Activated CD8-positive, alpha-beta T cell treated with anti-CD3 and anti-CD28 coated beads, Interleukin-2, amount 10 ng/mL, durations not matched to agents 7 days and 5 days (primary cell): ENCODE data around the gene ZNF665. TPM values are rescaled to one million over a fixed set of nuclear protein-coding genes. Genes with fewer than 3 reads are reported as not detected.
A peak's percentile ranks its signal among the peaks of the same experiment; 100 is the strongest.
"Not testable (repeated sequence)": the region's sequence is repeated elsewhere in the genome, so short reads cannot be mapped to it uniquely, and the experiment has no call there.

Source experiments
- ATAC-seq: fragments of 150-1000 bp; cut with Tn5 transposase; one replicate; pipeline ENCODE4 v1.10.0; 2021; ENCODE audit warnings: moderate library complexity
- CTCF ChIA-PET: fragments of 350-600 bp; sonication (Branson Sonifier 250); formaldehyde crosslinking; loops from one replicate; lab custom pipeline; 2021; ENCODE audit warnings: antibody characterized with exemption; lab: Charles Lee
- POLR2A ChIA-PET: fragments of 350-600 bp; sonication (Branson Sonifier 250); formaldehyde crosslinking; loops from one replicate; lab custom pipeline; 2021; ENCODE audit warnings: antibody characterized with exemption; lab: Charles Lee
- DNase-seq: peaks from one replicate; pipeline ENCODE4 v3.0.0-alpha.2; 2020
- H3K27ac Mint-ChIP-seq: one replicate; pipeline ENCODE4 v1.8.0; 2021; ENCODE audit warnings: mild to moderate bottlenecking, mixed read lengths
- H3K27me3 Mint-ChIP-seq: one replicate; pipeline ENCODE4 v1.8.0; 2021; ENCODE audit warnings: low read depth, mixed read lengths
- H3K36me3 Mint-ChIP-seq: one replicate; pipeline ENCODE4 v1.8.0; 2021; ENCODE audit warnings: low read depth, mixed read lengths
- H3K4me1 Mint-ChIP-seq: one replicate; pipeline ENCODE4 v1.8.0; 2021; ENCODE audit warnings: low read depth, mixed read lengths
- H3K4me3 Mint-ChIP-seq: one replicate; pipeline ENCODE4 v1.8.0; 2021; ENCODE audit warnings: mild to moderate bottlenecking, mixed read lengths
- H3K9me3 Mint-ChIP-seq: one replicate; pipeline ENCODE4 v1.8.0; 2022; ENCODE audit warnings: mixed read lengths; ENCODE audit not compliant: insufficient read depth
- total RNA-seq, 2 experiments: library from RNA; stranded (reverse); gene quantifications; one replicate each; pipeline ENCODE4 v1.2.3, GENCODE V29; 2021

Gene ZNF665
- total RNA-seq, 2 experiments from 2014 or later = 4.9 to 5.9 TPM

DNA sequence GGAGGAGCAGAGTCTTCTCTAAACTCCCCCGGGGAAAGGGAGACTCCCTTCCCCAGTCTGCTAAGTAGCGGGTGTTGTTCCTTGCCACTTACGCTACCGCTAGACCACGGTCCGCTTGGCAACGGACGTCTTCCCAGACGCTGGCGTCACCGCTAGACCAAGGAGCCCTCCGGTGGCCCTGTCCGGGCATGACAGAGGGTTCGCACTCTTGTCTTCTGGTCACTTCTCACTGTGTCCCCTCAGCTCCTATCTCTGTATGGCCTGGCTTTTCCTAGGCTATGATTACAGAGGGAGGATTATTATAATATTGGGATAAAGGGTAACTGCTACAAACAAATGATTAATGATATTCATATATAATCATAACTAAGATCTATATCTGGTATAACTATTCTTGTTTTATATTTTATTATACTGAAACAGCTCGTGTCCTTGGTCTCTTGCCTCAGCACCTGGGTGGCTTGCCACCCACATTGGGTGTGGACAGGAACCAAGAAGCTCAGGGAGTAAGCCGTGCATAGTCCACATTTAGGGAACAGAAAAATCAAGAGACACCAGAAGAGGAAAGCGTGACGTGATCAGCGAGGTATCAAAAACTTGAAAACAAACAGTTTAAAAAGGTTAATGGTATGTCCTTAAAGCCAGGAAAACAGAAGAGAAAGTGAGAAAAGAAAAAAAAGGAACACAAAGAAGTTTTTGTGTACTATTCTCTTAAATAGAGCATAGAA lies 7.8 kb downstream of the ZNF665 start:
- H3K27me3 Mint-ChIP-seq, H3K4me1 Mint-ChIP-seq: not testable (repeated sequence)
- peaks cover 46% of the 10 kb centered on the region for H3K36me3 Mint-ChIP-seq

DNA sequence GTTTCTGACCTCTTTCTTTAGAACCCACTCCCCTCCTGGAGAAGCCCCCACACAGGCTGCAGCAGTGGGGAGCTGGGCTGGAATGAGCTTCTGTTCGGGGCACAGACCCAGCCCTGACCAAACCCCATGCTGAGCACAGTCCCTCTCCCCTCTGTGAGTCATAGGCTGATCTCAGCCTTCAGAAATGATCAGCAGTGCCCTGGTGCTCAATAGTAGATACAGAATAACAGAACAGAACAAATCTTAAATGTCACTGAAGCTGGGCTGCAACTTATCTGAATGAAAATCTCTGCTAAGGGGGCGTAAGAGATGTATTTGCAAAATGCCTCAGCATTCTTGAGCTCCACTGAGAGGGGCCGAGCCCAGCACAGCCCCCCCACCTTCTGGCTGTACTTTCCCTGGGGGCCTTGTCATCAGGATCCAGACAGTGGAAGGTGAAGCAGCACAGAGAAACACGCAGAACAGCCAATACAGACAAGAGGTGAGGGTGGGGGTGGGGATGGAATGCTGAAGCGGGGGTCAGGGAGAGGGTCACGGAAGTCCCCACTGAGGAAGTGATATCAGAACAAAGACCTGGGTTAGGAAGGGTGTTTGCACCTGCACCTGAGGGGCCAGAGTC lies 9.9 kb downstream of the ZNF665 start:
- Mint-ChIP-seq H3K9me3 (peaks cover 24% of the 10 kb centered on the region), H3K27ac (no peak overlapping the region), H3K4me1 (no peaks in the 10 kb centered on the region), H3K27me3 (no peaks in the 10 kb centered on the region), H3K36me3 (peaks cover 53% of the 10 kb centered on the region), H3K4me3 (no peak overlapping the region)
- ATAC-seq (no peak), DNase-seq (no peak)
- POLR2A ChIA-PET = no interaction called here
- CTCF ChIA-PET = interaction anchor here (0.5 kb wide), 1 partner anchor 118 kb away, joined by 3 read pairs; no protein-coding TSS in a partner anchor

More for the DNA sequence above, 7.8 kb downstream of the ZNF665 start:
- H3K9me3 Mint-ChIP-seq = peaks cover 20% of the 10 kb centered on the region
- H3K4me3 Mint-ChIP-seq, CTCF ChIA-PET, POLR2A ChIA-PET, ATAC-seq, H3K27ac Mint-ChIP-seq, DNase-seq: not testable (repeated sequence)

DNA sequence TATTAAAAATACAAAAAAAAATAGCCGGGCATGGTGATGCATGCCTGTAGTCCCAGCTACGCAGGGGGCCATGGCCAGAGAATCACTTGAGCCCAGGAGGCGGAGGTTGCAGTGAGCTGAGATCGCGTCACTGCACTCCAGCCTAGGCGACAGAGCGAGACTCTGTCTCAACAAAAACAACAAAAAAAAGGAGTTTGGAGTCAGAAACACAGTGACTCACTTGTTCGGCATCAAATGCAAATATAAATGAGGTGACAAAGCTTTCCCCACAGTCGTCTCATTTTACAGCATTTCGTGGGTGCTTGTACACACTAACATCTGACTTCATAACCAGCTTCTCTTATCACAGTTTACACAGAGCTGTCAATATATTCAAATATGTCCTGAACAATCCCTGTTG lies 11.0 kb downstream of the ZNF665 start:
- H3K36me3 Mint-ChIP-seq = peaks cover 58% of the 10 kb centered on the region
- DNase-seq (no peak), ATAC-seq (no peak)
- no peaks in the 10 kb centered on the region for H3K27me3 Mint-ChIP-seq
- H3K27ac Mint-ChIP-seq = no peak overlapping the region
- H3K4me3 Mint-ChIP-seq = no peak overlapping the region
- H3K4me1 Mint-ChIP-seq = no peaks in the 10 kb centered on the region
- ChIA-PET CTCF (no interaction called here), POLR2A (no interaction called here)
- peaks cover 24% of the 10 kb centered on the region for H3K9me3 Mint-ChIP-seq

- H3K27me3 Mint-ChIP-seq = no peaks in the 10 kb centered on the region
- H3K9me3 Mint-ChIP-seq = peaks cover 34% of the 10 kb centered on the region
- H3K4me3 Mint-ChIP-seq = no peak overlapping the region
- POLR2A ChIA-PET = no interaction called here
- no peaks in the 10 kb centered on the region for H3K4me1 Mint-ChIP-seq
- H3K36me3 Mint-ChIP-seq = peaks cover 64% of the 10 kb centered on the region
- CTCF ChIA-PET = no interaction called here
- no peak for DNase-seq
- no peak overlapping the region for H3K27ac Mint-ChIP-seq
- ATAC-seq = no peak
Measured at GRCh38 chr19:53177986-53178385, 15.2 kb downstream of the ZNF665 start.

DNA sequence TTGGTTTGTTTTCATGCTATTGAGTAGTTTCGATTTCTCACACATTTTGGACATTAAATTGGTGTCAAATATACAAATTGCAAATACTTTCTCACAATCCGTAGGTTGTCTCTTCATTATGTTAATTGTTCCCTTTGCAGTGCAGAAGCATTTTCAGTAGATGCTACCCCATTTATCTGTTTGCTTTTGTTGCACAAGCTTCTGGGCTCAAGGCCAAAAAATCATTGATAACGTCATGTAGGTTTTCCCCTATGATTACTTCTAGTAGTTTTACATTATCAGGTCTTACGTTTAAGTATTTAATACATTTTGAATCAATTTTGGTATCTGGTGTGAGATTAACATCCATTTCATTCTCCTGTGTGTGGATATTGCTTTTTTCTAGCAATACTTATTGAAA lies 20.3 kb downstream of the ZNF665 start:
- ATAC-seq (no peak), DNase-seq (no peak)
- Mint-ChIP-seq H3K27ac (no peak overlapping the region), H3K9me3 (peaks cover 34% of the 10 kb centered on the region), H3K4me3 (no peak overlapping the region), H3K27me3 (no peaks in the 10 kb centered on the region), H3K36me3 (peaks cover 38% of the 10 kb centered on the region), H3K4me1 (no peaks in the 10 kb centered on the region)
- ChIA-PET POLR2A (no interaction called here), CTCF (no interaction called here)

DNA sequence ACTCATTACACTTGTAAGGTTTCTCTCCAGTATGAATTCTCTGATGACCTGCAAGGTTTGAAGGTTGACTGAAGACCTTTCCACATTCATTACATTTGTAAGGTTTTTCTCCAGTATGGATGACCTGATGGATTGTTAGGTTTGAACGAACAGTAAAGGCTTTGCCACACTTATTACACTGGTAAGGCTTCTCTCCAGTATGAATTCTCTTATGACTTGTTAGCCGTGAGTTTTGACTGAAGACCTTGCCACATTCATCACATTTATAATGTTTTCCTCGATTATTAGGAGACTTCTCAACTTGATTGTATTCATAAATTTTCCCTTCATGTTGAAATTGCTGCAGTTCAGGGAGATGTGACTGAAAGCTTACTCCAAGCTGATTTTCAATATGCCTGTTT lies 27.5 kb downstream of the ZNF665 start:
- DNase-seq = no peak
- ATAC-seq = no peak
- peaks cover 37% of the 10 kb centered on the region for H3K9me3 Mint-ChIP-seq
- peaks cover 35% of the 10 kb centered on the region for H3K36me3 Mint-ChIP-seq
- POLR2A ChIA-PET = no interaction called here
- no peak overlapping the region for H3K27ac Mint-ChIP-seq
- no peak overlapping the region for H3K4me3 Mint-ChIP-seq
- no peaks in the 10 kb centered on the region for H3K4me1 Mint-ChIP-seq
- no peaks in the 10 kb centered on the region for H3K27me3 Mint-ChIP-seq
- CTCF ChIA-PET = no interaction called here

DNA sequence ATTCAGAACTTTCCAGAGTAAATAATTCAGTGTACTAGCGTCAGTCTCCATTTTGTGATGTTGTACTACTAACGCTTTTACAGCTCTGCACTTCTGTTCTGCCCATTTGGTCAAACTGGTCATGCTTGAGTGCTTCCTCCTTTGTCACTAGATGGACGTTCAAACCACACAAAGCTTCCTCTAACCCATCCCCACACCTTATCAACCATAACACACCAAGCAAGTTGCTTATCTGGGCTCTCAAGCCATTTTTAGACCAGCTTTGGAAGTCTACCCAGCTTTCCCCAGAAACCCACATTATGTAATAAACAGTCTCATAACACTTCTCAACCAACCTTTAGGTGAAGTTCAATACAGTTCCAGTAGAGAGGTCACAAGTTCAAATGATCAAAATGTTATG lies 32.0 kb downstream of the ZNF665 start:
- Mint-ChIP-seq H3K9me3 (peaks cover 43% of the 10 kb centered on the region), H3K4me3 (no peak overlapping the region), H3K27me3 (no peaks in the 10 kb centered on the region), H3K27ac (no peak overlapping the region), H3K36me3 (peaks cover 43% of the 10 kb centered on the region), H3K4me1 (peaks cover 24% of the 10 kb centered on the region)
- ATAC-seq (no peak), DNase-seq (no peak)
- CTCF ChIA-PET = no interaction called here
- POLR2A ChIA-PET = no interaction called here

DNA sequence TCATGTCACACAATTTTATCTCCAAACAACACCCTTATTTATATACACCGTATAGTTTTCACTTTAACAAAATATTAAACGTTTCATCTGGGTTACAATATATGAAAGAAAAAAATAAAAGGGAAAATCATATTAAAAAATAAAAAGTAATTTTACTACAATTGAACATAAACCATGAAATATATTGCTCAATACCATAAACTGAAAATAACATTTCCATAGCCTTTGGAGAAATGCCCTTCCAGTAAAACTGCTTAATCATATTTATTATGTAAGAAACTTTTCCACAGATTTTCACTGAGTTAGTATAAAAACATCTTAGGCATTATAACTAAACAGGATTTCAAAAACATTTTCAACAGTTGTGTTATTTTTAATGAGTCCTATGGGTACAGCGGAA lies 32.8 kb downstream of the ZNF665 start:
- Mint-ChIP-seq H3K27ac (no peak overlapping the region), H3K9me3 (peaks cover 36% of the 10 kb centered on the region), H3K4me1 (peaks cover 24% of the 10 kb centered on the region), H3K36me3 (peaks cover 42% of the 10 kb centered on the region), H3K27me3 (no peaks in the 10 kb centered on the region), H3K4me3 (no peak overlapping the region)
- DNase-seq (no peak), ATAC-seq (no peak)
- CTCF ChIA-PET = no interaction called here
- POLR2A ChIA-PET = no interaction called here

GRCh38 chr19:53158119-53158656 lies 35.0 kb downstream of the ZNF665 start:
- H3K4me1 Mint-ChIP-seq = peaks cover 24% of the 10 kb centered on the region
- peaks cover 53% of the 10 kb centered on the region for H3K36me3 Mint-ChIP-seq
- ChIA-PET POLR2A (interaction anchor here (0.6 to 0.7 kb wide), 2 partner anchors 25 to 236 kb away, joined by 3 read pairs; no protein-coding TSS in a partner anchor), CTCF (no interaction called here)
- H3K27me3 Mint-ChIP-seq = no peaks in the 10 kb centered on the region
- H3K4me3 Mint-ChIP-seq = peak overlapping the region; percentile 84
- ATAC-seq (peak; percentile 48), DNase-seq (peak; percentile 57)
- peaks cover 33% of the 10 kb centered on the region for H3K9me3 Mint-ChIP-seq
- H3K27ac Mint-ChIP-seq = peak overlapping the region; percentile 83

DNA sequence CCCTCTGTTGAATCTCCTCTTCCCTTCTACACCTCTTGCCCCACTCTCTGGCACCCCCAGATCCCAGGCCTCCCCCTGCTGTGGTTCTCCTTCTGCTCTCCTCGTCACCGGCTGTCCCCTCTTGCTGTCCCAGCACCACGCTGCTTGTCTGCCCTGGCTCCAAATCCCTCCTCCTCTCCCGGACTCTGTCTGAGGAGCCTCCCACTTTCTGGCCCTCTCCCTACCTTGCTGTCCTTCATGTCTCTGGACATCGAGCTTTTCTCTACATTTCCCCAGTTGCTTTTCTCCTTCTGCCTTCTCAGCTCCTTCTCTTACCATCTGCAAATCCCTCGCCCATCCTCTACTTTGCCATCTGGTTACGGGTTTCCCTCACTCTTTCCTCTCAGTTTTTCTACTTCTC lies 35.5 kb downstream of the ZNF665 start:
- CTCF ChIA-PET = no interaction called here
- H3K36me3 Mint-ChIP-seq = peaks cover 57% of the 10 kb centered on the region
- H3K27me3 Mint-ChIP-seq = no peaks in the 10 kb centered on the region
- POLR2A ChIA-PET = no interaction called here
- H3K4me3 Mint-ChIP-seq = peak overlapping the region; percentile 84
- H3K9me3 Mint-ChIP-seq = peaks cover 37% of the 10 kb centered on the region
- DNase-seq = no peak
- no peak for ATAC-seq
- peak overlapping the region; percentile 83 for H3K27ac Mint-ChIP-seq
- peaks cover 24% of the 10 kb centered on the region for H3K4me1 Mint-ChIP-seq

DNA sequence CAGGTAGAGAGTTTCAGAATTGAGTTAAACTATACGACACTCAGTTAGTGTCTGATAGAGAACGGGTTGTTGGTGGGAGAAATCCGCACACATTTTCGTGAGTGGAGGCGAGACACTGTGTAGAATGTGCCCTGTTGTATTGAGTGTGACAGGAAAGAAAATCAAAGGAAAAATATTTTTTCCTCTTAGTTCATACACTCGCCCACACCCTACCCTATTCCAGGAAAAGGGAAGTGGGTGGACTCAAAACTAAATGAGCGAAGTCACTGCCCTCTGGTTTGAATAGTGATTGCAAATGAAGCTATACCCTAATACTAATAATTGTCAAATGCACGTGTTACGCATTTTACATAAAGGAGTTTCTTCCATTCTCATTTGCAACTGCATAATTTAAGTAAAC lies 36.3 kb downstream of the ZNF665 start:
- POLR2A ChIA-PET = no interaction called here
- peaks cover 37% of the 10 kb centered on the region for H3K9me3 Mint-ChIP-seq
- peak overlapping the region; percentile 84 for H3K4me3 Mint-ChIP-seq
- peaks cover 24% of the 10 kb centered on the region for H3K4me1 Mint-ChIP-seq
- DNase-seq (no peak), ATAC-seq (no peak)
- no peaks in the 10 kb centered on the region for H3K27me3 Mint-ChIP-seq
- CTCF ChIA-PET = no interaction called here
- no peak overlapping the region for H3K27ac Mint-ChIP-seq
- H3K36me3 Mint-ChIP-seq = peaks cover 61% of the 10 kb centered on the region

- Mint-ChIP-seq H3K27me3 (no peaks in the 10 kb centered on the region), H3K4me1 (no peaks in the 10 kb centered on the region), H3K9me3 (peaks cover 40% of the 10 kb centered on the region), H3K36me3 (peaks cover 82% of the 10 kb centered on the region), H3K27ac (no peak overlapping the region), H3K4me3 (no peak overlapping the region)
- no peak for ATAC-seq
- CTCF ChIA-PET = no interaction called here
- no peak for DNase-seq
- POLR2A ChIA-PET = no interaction called here
Measured at GRCh38 chr19:53147645-53148044, 45.5 kb downstream of the ZNF665 start.
